GM21737 (cell line): ENCODE measurements around the gene MDH1B.
"Not testable (repeated sequence)": the region's sequence is repeated elsewhere in the genome, so short reads cannot be mapped to it uniquely, and the experiment has no call there.

Experiments
- ATAC-seq: cut with Tn5 transposase; IDR thresholded peaks from one replicate; pipeline ENCODE4 v1.9.1; 2021; ENCODE audit warnings: mild to moderate bottlenecking, moderate library complexity; ENCODE audit not compliant: unreplicated experiment

The MDH1B gene

GRCh38 chr2:206765242-206766056, at the start of gene MDH1B, which contains the start of gene FASTKD2:
MDH1B (minus strand) TSS chr2:206765328; CDS start chr2:206765271, 57 bp downstream.
FASTKD2 (plus strand) TSS chr2:206765606; CDS start chr2:206766694, 1,088 bp downstream.
- peak; percentile 93 for ATAC-seq

- ATAC-seq = no peak
Measured at GRCh38 chr2:206814498-206814897, 49.4 kb upstream of the MDH1B start.

GRCh38 chr2:206812471-206812870, 47.3 kb upstream of the MDH1B start:
- ATAC-seq = not testable (repeated sequence)

- ATAC-seq = not testable (repeated sequence)
Measured at GRCh38 chr2:206807624-206808023, 42.5 kb upstream of the MDH1B start.

GRCh38 chr2:206805887-206806607, 40.9 kb upstream of the MDH1B start:
- no peak for ATAC-seq

GRCh38 chr2:206804326-206804725, 39.2 kb upstream of the MDH1B start:
- ATAC-seq = no peak

GRCh38 chr2:206802654-206803514, 37.8 kb upstream of the MDH1B start:
- ATAC-seq = no peak

GRCh38 chr2:206801418-206802189, 36.5 kb upstream of the MDH1B start:
- no peak for ATAC-seq

GRCh38 chr2:206800506-206801417, 35.6 kb upstream of the MDH1B start:
- ATAC-seq = peak; percentile 56

- ATAC-seq = no peak
Measured at GRCh38 chr2:206799083-206799482, 34.0 kb upstream of the MDH1B start.

- peak; percentile 60 for ATAC-seq
Measured at GRCh38 chr2:206798000-206798399, 32.9 kb upstream of the MDH1B start.

GRCh38 chr2:206797376-206797775, 32.2 kb upstream of the MDH1B start:
- no peak for ATAC-seq

GRCh38 chr2:206792645-206793044, 27.5 kb upstream of the MDH1B start:
- no peak for ATAC-seq

- no peak for ATAC-seq
Measured at GRCh38 chr2:206790311-206790935, 25.3 kb upstream of the MDH1B start.

GRCh38 chr2:206784559-206785353, 19.6 kb upstream of the MDH1B start:
- no peak for ATAC-seq

GRCh38 chr2:206783718-206784117, 18.6 kb upstream of the MDH1B start:
- no peak for ATAC-seq

- no peak for ATAC-seq
Measured at GRCh38 chr2:206780671-206781070, 15.5 kb upstream of the MDH1B start.

GRCh38 chr2:206776432-206776831, 11.3 kb upstream of the MDH1B start:
- no peak for ATAC-seq
